ENCODE results near the gene CHST15. TPM values are rescaled to one million over a fixed set of nuclear protein-coding genes. Genes with fewer than 3 reads are reported as not detected.

The CHST15 gene
- total RNA-seq, 1 experiment from 2014 or later, result not detected

DNA sequence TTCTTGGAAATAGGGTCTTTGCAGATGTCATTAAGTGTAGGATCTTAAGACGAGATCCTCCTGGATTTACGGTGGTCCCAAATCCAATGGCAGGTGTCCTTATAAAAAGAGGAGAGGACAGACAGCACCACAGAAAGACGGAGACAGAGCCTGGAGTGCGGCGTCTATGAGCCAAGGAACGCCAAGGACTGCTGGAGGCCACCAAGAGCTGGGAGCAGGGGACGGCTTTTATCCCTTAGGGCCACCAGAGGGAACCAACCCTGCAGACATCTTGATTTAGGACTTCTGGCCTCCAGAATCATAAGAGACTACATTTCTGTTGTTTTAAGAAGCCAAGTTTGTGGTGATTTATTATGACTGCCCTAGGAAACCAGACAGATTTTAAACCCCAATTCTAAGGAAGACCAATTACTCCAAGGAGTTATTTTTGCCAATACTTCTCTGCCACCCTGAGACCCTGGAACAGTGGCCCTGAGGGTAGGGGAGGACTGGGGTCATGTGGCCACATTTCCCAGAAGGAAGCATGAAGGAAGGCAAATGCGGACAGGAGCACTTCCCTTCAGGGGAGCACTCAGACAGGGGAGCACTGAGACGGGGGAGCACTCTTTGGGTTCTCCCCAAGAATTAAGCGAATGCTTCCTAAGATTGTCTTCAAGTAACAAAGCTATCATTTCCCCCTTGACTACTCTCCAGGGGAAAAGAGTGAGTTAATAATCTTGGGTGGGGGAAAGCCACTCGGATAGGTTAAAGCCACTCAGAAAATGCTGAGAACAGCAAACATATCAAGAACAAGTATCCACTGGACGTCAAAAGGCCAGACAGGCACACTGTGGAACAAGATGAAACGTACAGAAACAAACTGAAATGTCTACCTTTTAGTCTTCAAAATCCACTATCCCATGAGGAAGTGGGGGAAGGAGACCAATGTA lies 67.5 kb downstream of the CHST15 start:
- DNase-seq (ENCODE audit: low spot score), result no peak
- in situ Hi-C loops (cut with HindIII; ENCODE audit: low sequenced_read_pairs), result no loop called here

DNA sequence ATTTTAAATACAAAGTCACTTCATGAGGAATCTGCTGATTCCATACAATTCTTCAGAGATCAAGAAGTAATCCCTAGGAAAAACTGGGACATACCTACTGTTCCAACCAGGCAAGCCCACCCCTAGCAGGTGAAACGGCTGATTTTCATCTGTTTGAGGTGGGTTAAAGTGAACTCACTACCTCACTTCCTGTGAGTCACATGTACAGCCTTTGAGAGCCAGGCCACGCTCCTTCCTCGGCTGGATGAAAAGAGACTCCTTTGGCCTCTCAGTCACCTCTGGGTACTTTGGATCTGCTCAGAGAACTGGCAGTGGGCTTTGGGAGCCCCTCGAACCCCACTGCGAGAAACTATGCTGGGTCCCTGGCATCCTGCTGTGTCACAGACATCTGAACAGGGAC lies 68.2 kb downstream of the CHST15 start:
- no peak for DNase-seq (ENCODE audit: low spot score)

DNA sequence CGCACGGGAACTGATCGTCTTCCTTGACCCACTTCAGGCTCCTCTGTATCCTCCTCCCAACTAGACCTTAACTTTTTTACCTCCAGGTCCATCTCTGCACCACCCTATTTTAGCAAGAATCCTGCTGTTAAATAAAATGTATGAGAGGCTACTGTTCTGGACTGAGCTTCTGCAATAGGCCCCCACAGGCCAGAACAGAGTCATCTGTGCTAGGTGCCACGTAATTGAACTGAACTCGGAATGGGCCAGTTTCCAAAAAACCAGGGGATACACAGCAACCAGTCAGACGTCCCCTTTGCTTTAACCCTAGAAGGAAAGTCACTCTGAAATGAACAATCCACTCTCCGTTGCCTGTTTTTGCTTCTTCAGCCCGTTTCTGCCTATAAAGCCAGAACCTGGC lies 71.3 kb downstream of the CHST15 start:
- in situ Hi-C loops (cut with HindIII; ENCODE audit: low sequenced_read_pairs), result no loop called here
- DNase-seq (ENCODE audit: low spot score), result no peak

More for the DNA sequence above, 68.2 kb downstream of the CHST15 start:
- in situ Hi-C loops (cut with HindIII; ENCODE audit: low sequenced_read_pairs), result no loop called here

DNA sequence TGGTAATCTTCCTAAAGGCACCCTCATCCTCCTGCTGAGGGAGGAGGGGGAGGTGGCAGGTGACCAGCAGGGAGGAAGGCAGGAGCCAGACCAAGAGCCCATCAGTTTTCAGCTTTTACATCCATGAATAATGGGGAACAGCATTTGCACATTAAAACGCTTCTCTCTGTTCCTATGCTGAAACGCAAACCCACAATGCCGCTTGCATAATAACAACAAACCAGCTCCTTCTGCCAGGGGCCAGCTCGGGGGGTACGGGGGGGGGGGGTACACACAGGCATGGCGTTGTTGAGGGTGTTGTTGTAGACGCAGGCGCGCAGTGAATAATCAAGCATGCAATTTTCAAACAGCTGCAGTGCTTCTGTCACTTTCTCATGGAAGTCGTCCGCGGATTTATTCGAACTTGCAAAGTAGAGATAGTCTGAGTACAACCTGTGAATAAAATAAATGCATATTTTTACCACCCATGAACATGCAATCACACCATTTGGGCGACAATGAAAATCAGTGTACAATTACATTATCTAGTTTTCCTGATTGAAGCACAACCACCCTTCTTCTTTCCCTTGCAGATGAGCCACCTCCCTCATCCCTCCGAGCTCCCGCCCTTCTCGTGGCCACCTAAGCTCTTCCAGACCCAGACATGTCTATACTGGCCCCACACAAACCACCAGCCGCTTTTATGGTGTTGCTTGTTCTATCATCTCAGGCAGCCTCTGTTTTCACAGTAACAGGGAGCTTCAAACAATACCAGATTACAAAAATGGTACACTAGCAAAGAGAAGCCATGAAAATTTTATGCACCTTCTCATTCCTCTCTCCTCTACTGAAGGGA lies 72.2 kb downstream of the CHST15 start:
- DNase-seq (ENCODE audit: low spot score), result no peak
- in situ Hi-C loops (cut with HindIII; ENCODE audit: low sequenced_read_pairs), result no loop called here

DNA sequence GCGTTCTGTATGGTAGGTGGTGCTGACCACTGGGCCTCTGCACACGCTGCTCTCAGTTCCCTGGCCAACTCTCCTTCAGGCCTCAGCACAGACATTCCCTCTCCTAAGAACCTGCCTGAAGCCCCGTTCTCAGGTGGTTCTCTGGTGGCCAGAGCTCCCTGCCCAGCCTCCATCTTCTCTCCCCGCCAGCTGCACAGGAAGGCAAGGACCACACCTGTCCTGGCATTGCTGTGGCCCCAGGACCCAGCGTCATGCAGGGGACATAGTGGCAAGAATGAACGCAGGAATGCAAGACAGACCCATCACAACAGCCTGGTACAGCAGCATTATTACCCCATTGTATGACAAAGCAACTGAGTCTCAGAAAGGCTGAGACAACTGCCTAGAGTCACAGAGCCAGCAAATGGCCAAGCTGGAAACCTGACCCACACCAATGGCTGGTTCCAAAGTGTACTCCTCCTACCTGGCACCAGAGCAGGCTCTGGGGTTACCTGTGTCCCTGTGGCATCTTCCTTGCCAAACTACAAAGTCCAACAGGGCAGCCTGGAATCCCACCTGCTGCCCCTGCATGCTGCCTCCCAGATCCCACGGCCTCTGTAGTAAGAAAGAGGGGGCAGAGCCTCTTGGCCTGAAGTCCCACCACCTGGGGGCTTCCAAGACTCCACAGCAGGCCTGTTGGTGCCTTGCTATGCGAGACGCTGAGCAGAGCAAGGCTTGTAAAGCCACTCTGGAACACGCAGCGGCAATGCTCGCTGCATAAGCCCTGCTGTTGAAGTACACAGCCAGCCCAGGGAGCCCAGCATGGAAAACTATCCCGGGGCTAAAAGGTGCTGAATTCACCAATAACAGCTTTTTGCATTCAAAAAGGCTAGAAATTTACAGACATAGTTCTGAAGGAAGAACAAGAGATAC lies 73.3 kb downstream of the CHST15 start:
- in situ Hi-C loops (cut with HindIII; ENCODE audit: low sequenced_read_pairs), result no loop called here
- DNase-seq (ENCODE audit: low spot score), result no peak

DNA sequence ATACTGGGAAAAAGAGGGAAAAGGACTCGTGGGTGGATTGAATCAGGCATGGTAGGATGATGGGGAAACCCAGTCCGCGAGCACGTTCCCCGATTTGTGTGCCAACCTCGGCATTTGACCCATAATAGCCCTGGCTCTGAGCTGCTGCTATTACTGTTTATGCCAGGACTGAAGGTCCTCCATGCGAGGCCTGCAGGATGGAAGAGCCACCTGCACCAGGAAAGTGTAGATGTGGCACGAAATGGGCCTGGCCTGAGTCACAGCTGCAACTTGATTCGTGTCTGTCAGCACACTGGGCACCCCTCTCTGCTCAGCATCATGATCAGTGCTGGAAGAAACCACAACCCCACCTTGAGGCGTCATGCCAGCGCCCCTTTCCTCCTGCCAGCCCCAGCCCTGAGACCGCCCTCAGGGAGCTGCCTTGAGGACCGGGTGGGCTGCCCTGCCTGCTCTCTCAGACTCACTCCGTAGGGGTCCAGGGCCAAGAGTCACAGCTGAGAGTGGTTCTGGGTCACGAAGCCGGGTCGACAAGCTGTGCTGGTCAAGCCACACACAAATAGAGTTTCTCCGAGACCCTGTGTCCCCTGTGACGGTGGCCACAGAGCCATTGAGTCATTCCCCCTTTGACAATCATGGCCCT lies 74.4 kb downstream of the CHST15 start:
- no peak for DNase-seq (ENCODE audit: low spot score)
- in situ Hi-C loops (cut with HindIII; ENCODE audit: low sequenced_read_pairs), result no loop called here

DNA sequence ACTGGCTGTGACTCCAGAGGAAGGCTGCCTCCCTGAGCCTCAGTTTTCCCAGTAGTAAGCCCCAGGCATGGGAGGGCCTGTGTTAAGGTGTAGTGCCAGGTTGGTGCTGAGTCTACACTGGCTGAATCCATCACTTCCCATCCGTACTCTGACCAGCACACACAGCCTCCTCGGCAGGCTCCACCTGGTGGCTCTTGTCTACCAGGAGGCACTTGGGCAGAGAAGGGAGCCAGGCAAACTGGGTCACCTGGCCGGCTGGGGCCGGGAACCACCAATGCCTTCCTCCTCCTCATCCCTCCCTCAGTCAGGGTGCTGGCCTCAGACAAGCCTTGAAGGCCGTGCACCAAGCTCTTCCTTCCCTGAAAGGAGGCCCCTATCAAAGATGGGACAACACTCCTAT lies 75.7 kb downstream of the CHST15 start:
- DNase-seq (ENCODE audit: low spot score), result no peak
- in situ Hi-C loops (cut with HindIII; ENCODE audit: low sequenced_read_pairs), result no loop called here

DNA sequence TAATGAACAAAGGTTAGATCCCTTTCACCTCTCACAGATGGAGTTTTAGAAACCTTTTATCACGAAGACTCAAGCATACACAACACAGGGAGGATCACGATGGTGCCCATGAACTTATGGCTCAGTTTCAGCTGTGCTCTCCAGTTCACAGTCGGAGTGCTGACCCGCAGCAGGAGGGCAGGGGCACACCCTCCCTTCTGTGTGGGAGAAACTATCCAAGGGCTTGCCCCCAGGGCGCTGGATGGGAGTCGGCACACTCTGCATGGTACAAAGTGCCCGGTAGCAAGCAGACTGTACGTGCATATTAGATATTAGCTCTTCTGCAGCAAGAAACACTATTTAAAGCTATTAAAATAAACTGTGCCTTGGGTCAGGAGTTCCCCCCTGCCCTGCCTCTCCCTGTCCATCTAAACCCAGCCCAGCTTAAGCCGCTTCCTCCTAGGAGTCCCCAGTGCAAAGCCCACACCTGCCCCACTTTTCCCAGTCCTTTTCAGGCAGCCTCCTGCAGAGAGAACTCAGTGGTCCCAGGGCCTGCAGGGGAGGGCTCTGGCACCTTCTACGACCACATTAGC lies 76.5 kb downstream of the CHST15 start:
- DNase-seq (ENCODE audit: low spot score), result no peak
- in situ Hi-C loops (cut with HindIII; ENCODE audit: low sequenced_read_pairs), result no loop called here

DNA sequence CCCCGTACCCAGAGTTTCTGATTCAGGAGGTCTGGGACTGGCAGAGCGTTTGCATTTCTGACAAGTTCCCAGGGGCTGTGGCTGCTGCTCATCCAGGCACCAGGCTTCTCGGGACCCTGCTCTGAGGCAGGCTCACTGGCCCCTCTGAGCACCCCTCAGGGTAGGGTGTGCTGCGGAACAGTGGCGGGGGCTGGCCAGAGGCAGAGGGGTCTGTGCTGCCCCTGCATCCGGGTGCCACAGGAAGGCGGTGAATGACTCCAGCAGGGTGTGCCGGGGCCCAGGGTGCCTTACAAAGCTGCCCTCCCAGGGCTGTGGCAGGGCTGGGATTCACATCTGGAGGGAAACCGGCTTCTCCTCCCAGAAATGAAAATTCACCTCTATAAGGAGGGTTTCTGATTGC lies 77.4 kb downstream of the CHST15 start:
- in situ Hi-C loops (cut with HindIII; ENCODE audit: low sequenced_read_pairs), result no loop called here
- no peak for DNase-seq (ENCODE audit: low spot score)

DNA sequence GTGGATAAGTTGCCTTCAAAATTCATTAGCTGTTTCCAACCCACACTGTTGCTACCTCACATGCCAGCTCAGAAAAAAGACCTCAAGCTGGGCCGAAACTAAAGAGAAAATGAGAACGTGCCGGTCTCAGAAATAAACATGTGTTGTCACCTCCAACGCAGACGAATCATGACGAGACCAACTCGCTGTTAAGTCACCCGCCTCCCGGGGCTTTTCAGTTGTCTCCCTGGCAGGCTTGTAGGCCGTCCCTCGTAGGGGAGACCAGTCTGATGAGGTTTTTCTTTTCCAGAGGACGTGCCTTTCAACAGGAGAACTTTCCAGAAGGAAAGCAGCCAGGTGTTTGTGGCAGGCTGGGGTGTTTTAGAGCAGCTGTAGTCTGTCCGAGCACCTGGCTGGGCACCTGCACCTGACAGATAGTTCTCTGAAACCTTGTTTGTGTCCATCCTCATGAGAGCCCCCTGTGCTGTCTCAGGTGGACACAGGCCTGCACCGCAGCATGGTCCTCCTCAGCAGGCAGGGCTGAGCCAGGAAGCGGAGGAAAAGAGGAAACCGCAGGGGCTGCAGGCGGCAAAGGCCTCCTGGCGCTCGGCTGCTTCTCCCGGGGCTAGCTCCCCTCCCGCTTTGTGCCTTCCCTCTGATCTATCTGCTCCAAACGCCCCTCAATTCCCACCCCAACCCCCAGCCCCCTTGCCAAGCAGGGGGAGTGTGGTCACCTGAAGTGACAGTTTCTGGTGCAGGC lies 78.8 kb downstream of the CHST15 start:
- in situ Hi-C loops (cut with HindIII; ENCODE audit: low sequenced_read_pairs), result no loop called here
- DNase-seq (ENCODE audit: low spot score), result no peak

DNA sequence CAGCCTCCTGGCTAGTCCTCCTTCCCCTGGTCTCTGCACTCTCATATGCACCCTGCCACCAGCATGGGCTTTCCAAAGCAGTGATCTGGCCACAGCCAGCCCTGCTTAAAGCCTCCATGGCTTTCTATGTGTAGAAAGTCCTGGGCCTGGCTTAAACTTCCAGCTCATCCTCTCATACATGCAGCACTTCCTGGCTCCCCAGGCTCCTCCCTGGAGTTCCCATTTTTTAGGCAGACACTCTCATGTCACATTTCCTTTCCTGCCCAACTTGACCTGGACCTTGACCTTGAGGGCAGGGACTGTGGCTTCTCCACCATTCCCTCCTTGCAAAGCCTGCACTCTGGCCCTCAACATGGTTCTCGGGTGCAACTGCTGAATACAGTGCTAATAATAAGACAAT lies 79.5 kb downstream of the CHST15 start:
- in situ Hi-C loops (cut with HindIII; ENCODE audit: low sequenced_read_pairs), result no loop called here

DNA sequence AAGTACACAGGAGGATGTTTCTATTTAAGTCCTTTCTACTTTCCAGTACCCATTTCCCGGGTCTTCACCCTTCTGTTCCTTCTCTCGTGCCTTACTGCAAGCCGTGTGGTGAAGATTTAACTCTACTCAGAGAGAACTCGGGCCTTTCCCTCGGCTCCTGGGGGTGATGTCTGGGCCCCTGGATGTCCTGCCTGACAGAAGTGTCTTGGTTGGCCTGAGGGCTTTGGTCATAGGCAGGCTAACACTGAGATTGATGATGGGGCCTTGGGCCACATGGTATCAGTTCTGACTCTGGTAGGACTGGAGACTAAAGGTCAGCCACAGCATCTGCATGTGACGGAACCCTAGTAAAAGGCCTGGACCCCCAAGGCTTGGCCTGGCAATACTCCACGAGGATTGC lies 80.4 kb downstream of the CHST15 start:
- no peak for DNase-seq (ENCODE audit: low spot score)
- in situ Hi-C loops (cut with HindIII; ENCODE audit: low sequenced_read_pairs), result no loop called here

More for the DNA sequence above, 79.5 kb downstream of the CHST15 start:
- no peak for DNase-seq (ENCODE audit: low spot score)

DNA sequence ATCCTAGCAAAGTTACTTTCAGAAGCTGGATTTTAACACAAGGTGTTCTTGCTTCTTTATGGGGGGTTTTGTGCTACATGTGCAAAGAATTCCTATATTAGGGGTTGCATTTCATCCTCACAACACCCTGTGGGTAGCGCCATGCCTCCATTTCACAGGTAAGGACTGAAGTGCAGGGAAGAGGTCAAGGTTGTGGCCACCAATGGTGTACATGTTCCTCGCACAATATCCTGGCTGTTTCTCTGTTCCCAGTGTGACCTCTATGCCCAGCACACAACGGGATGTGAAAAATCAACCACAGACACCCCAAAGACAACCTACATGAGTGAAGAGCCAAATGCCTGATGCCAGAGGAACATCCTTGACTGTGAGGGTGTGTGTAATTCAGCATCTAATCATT lies 80.8 kb downstream of the CHST15 start:
- in situ Hi-C loops (cut with HindIII; ENCODE audit: low sequenced_read_pairs), result no loop called here

DNA sequence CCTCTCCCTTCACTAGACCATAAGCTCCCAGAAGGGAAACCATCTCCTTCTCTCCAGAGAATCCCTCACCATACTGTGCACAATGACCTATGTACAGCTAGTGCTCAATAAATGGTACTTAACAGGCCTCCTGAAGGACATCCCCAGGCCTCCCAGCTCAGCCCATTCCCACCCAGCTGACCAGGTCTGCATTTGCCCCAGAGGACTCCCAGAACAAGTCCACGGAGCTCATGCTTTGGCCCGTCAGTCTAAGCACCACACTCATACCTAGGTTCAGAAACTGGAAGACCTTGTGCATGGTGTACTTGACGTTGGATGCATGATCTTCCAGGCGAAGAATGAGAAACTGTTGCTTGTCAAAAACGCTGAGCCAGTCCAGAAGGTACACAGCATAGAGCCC lies 81.3 kb downstream of the CHST15 start:
- DNase-seq (ENCODE audit: low spot score), result no peak
- in situ Hi-C loops (cut with HindIII; ENCODE audit: low sequenced_read_pairs), result no loop called here

More for the DNA sequence above, 80.8 kb downstream of the CHST15 start:
- no peak for DNase-seq (ENCODE audit: low spot score)

DNA sequence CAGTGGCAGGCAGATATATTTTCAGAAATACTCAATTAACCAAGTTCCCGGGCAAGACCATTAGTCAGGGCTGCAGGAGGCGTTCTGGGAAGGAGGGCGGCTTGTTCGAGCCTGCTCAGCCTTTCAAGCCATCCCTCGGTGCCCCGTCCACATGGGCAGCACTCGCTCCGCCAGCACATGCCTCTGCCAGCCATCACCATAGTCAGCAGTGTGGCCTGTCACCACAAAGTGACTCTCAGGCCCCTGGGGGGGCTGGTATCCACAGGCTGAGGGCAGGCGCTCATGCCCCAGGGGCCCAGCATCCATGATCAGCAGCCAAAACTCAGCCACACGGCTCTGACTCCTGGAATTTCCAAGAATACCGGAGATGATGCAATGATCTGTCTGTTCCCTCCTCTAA lies 81.9 kb downstream of the CHST15 start:
- DNase-seq (ENCODE audit: low spot score), result no peak
- in situ Hi-C loops (cut with HindIII; ENCODE audit: low sequenced_read_pairs), result no loop called here

DNA sequence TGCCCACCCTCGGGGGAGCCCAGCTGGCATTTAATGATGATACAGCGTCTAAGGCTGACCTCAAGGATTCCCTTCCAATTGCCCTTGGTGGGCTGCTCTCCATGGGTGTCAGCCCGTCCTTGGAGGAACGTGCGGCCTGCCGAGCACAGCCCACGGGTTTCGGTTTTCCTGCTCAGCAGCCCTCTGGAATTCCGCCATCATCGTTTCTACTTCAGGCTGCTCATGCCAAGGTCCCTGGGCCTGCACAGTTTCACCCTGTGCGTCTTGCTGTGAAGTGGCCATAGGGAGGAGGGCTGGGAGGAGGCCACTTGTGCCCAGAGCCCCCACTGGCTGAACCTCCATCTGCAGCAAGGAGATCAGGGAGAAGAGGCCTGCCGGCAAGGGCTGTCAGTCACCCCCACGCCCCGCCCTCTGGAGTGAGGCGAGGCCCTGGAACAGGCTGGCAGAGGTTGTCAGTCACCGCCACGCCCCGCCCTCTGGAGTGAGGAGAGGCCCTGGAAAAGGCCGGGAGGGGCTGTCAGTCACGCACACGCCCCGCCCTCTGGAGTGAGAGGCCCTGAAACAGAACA lies 82.8 kb downstream of the CHST15 start:
- DNase-seq (ENCODE audit: low spot score), result no peak
- in situ Hi-C loops (cut with HindIII; ENCODE audit: low sequenced_read_pairs), result no loop called here

DNA sequence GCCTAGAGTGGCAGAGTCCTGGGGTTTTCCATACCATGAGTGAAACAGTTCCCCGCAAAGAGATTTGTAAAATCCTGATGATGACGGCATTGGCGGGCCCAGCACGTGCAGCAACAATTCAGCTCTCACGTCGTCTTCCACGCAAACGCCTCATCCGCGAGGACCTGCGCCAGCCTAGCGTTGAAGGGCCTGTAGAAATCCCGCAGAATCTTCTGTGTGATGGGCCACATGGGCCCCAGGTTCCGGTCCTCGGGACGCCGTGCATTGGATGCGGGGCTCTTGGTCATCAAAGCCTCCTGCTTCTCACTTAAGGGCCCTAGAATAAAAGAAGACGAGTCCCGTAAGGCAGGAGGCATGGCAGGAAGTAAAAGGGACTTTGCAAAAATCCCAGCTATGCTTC lies 83.4 kb downstream of the CHST15 start:
- no peak for DNase-seq (ENCODE audit: low spot score)
- in situ Hi-C loops (cut with HindIII; ENCODE audit: low sequenced_read_pairs), result no loop called here
